Measurements from ENCODE around the gene PCDH8. TPM values are rescaled to one million over a fixed set of nuclear protein-coding genes. Genes with fewer than 3 reads are reported as not detected.

Gene PCDH8
- total and polyA plus RNA-seq, 2 donors (not counting 1 experiment from before 2014, with no cell fraction given): not detected

DNA sequence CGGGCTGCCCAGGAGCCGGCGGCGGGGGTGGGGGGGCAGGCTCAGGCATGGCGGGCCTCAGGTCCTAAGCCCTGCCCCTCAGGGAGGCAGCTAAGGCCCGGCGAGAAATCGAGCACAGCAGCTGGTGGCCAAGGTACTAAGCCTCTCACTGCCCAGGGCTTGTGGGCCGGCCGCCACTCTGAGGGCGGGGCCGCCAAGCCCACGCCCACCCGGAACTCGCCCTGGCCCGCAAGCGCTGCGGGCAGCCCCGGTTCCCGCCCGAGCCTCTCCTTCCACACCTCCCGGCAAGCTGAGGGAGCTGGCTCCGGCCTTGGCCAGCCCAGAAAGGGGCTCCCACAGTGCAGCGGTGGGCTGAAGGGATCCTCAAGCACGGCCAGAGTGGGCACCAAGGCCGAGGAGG lies 33.1 kb downstream of the PCDH8 start:
- no peak overlapping the region for H3K4me2 ChIP-seq (ENCODE audit: extremely low read depth, insufficient read depth, low read length)
- DNase-seq (ENCODE audit: low read depth in 2 of 2): no peak
- H3K4me1 ChIP-seq (ENCODE audit: control insufficient read depth, extremely low read depth, insufficient read depth, low read length): no peaks in the 10 kb centered on the region
- H4K20me1 ChIP-seq (ENCODE audit: control insufficient read depth, extremely low read depth, insufficient read depth, low read length): no peaks in the 10 kb centered on the region
- no peaks in the 10 kb centered on the region for H3K27me3 ChIP-seq (ENCODE audit: control insufficient read depth, insufficient read depth, low read length)
- H3K36me3 ChIP-seq (ENCODE audit: control insufficient read depth, insufficient read depth, low read length): no peaks in the 10 kb centered on the region
- H2AFZ ChIP-seq (ENCODE audit: low read length): no peak overlapping the region
- H3K79me2 ChIP-seq (ENCODE audit: control insufficient read depth, insufficient read depth, low read length): no peaks in the 10 kb centered on the region
- H3K9ac ChIP-seq (ENCODE audit: insufficient read depth, low read length): no peak overlapping the region
- H3K9me3 ChIP-seq (ENCODE audit: control insufficient read depth, insufficient read depth, low read depth, low read length): no peaks in the 10 kb centered on the region
- TF ChIP-seq, protein P1, sequence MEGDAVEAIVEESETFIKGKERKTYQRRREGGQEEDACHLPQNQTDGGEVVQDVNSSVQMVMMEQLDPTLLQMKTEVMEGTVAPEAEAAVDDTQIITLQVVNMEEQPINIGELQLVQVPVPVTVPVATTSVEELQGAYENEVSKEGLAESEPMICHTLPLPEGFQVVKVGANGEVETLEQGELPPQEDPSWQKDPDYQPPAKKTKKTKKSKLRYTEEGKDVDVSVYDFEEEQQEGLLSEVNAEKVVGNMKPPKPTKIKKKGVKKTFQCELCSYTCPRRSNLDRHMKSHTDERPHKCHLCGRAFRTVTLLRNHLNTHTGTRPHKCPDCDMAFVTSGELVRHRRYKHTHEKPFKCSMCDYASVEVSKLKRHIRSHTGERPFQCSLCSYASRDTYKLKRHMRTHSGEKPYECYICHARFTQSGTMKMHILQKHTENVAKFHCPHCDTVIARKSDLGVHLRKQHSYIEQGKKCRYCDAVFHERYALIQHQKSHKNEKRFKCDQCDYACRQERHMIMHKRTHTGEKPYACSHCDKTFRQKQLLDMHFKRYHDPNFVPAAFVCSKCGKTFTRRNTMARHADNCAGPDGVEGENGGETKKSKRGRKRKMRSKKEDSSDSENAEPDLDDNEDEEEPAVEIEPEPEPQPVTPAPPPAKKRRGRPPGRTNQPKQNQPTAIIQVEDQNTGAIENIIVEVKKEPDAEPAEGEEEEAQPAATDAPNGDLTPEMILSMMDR (conservative IDR thresholded peaks at IDR 0.05 in 1 of 2, IDR thresholded peaks at IDR 0.05 in 1 of 2; ENCODE audit: low read depth in 1 of 2, low read length in 2 of 2): no peak
- TF ChIP-seq EZH2 (IDR thresholded peaks at IDR 0.05; ENCODE audit: low read length, missing control alignments): no peak
- no peak overlapping the region for H3K27ac ChIP-seq (ENCODE audit: insufficient read depth, low read length)
- no peak overlapping the region for H3K4me3 ChIP-seq (replicated peaks in 1 of 4; ENCODE audit: control extremely low read depth in 1 of 4, insufficient read depth in 1 of 4, low read depth in 3 of 4, low read length in 4 of 4)

- TF ChIP-seq, protein P1 (conservative IDR thresholded peaks at IDR 0.05 in 1 of 2, IDR thresholded peaks at IDR 0.05 in 1 of 2; ENCODE audit: low read depth in 1 of 2, low read length in 2 of 2): no peak
- TF ChIP-seq EZH2 (IDR thresholded peaks at IDR 0.05; ENCODE audit: low read length, missing control alignments): no peak
- DNase-seq (ENCODE audit: low read depth in 2 of 2): no peak
- Histone ChIP-seq H3K27me3 (ENCODE audit: control insufficient read depth, insufficient read depth, low read length) (no peaks in the 10 kb centered on the region), H3K79me2 (ENCODE audit: control insufficient read depth, insufficient read depth, low read length) (no peaks in the 10 kb centered on the region), H3K4me1 (ENCODE audit: control insufficient read depth, extremely low read depth, insufficient read depth, low read length) (no peaks in the 10 kb centered on the region), H3K4me2 (ENCODE audit: extremely low read depth, insufficient read depth, low read length) (no peak overlapping the region), H3K9ac (ENCODE audit: insufficient read depth, low read length) (no peak overlapping the region), H3K4me3 (replicated peaks in 1 of 4; ENCODE audit: control extremely low read depth in 1 of 4, insufficient read depth in 1 of 4, low read depth in 3 of 4, low read length in 4 of 4) (no peak overlapping the region), H3K36me3 (ENCODE audit: control insufficient read depth, insufficient read depth, low read length) (no peaks in the 10 kb centered on the region), H3K9me3 (ENCODE audit: control insufficient read depth, insufficient read depth, low read depth, low read length) (no peaks in the 10 kb centered on the region), H3K27ac (ENCODE audit: insufficient read depth, low read length) (no peak overlapping the region), H4K20me1 (ENCODE audit: control insufficient read depth, extremely low read depth, insufficient read depth, low read length) (no peaks in the 10 kb centered on the region), H2AFZ (ENCODE audit: low read length) (no peak overlapping the region)
Observed at GRCh38 chr13:52812941-52813340, 35.5 kb downstream of the PCDH8 start.

DNA sequence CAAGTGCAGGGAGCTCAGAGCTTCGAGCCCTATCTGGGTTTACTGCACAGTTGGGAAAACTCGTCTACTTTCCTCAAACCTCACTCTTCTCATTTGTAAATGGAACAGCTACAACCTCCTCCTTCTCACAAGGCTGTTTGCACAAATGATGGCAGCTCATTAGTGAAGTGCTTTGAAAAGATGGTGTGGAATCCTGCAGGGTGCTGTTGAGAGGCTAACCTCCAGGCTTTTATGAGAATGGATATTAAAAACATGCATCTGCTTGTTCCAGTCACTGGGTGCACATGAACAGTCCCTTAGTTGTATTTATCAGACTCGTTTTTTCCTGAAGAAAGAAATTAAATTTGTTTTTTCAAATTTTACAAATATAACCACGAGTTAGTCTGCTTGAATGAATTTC lies 36.6 kb downstream of the PCDH8 start:
- no peak for DNase-seq (ENCODE audit: low read depth in 2 of 2)
- no peaks in the 10 kb centered on the region for H3K9me3 ChIP-seq (ENCODE audit: control insufficient read depth, insufficient read depth, low read depth, low read length)
- no peaks in the 10 kb centered on the region for H4K20me1 ChIP-seq (ENCODE audit: control insufficient read depth, extremely low read depth, insufficient read depth, low read length)

More for the DNA sequence above, 36.6 kb downstream of the PCDH8 start:
- Histone ChIP-seq H3K36me3 (ENCODE audit: control insufficient read depth, insufficient read depth, low read length) (no peaks in the 10 kb centered on the region), H3K27me3 (ENCODE audit: control insufficient read depth, insufficient read depth, low read length) (no peaks in the 10 kb centered on the region), H2AFZ (ENCODE audit: low read length) (no peak overlapping the region), H3K9ac (ENCODE audit: insufficient read depth, low read length) (no peak overlapping the region), H3K4me1 (ENCODE audit: control insufficient read depth, extremely low read depth, insufficient read depth, low read length) (no peaks in the 10 kb centered on the region), H3K79me2 (ENCODE audit: control insufficient read depth, insufficient read depth, low read length) (no peaks in the 10 kb centered on the region), H3K4me3 (replicated peaks in 1 of 4; ENCODE audit: control extremely low read depth in 1 of 4, insufficient read depth in 1 of 4, low read depth in 3 of 4, low read length in 4 of 4) (no peak overlapping the region), H3K4me2 (ENCODE audit: extremely low read depth, insufficient read depth, low read length) (no peak overlapping the region), H3K27ac (ENCODE audit: insufficient read depth, low read length) (no peak overlapping the region)
- TF ChIP-seq, protein P1 (conservative IDR thresholded peaks at IDR 0.05 in 1 of 2, IDR thresholded peaks at IDR 0.05 in 1 of 2; ENCODE audit: low read depth in 1 of 2, low read length in 2 of 2): no peak
- TF ChIP-seq EZH2 (IDR thresholded peaks at IDR 0.05; ENCODE audit: low read length, missing control alignments): no peak
